NCI-H345 treated with DMSO at 0.1 percent for 48 hours (cell line): ENCODE results near the gene EPS15.

Experiments used
- DNase-seq: peaks from one replicate; lab custom pipeline; 2025; ENCODE audit not compliant: unreplicated experiment; lab: John Stamatoyannopoulos, UW

EPS15 gene

DNA sequence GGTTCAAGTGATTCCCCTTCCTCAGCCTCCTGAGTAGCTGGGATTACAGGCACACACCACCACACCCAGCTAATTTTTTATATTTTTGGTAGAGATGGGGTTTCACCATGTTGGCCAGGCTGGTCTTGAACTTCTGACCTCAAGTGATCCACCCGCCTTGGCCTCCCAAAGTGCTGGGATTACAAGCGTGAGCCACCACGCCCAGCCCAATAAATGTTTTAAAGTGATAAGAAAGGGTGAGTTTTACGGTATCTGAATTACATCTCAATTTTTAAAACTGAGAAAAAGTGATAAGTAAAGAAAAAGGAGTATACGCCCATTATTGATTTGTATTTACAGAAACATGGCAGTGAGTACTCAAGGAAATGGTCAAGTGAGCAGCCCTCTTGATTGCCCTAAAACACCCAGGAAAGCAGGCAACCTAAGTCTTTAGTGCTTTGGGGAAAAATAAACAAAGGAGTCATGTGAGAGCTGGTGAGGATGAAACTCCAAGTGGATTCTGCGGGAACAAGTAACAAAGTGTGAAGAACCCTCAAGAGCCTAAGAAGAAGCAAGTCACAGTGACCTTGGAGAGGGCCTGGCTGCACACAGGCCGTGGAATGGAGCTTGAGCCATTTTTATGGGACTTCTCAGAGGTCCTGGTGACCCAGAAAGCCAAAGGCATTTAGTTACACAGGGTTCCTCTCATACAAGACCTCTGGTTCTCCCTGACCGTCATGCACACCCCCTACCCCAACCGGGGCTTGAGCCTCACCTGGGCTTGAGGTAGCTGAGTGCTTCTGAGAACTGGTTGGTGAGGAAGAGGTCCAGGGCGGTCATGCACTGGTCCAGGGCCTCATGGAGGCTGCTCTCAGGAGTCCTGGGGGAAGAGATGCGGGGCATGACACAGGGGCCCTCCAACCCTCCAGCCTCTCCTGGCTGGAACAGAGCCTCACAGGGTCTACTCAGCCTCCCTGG lies 197.8 kb downstream of the EPS15 start:
- no peak for DNase-seq

DNA sequence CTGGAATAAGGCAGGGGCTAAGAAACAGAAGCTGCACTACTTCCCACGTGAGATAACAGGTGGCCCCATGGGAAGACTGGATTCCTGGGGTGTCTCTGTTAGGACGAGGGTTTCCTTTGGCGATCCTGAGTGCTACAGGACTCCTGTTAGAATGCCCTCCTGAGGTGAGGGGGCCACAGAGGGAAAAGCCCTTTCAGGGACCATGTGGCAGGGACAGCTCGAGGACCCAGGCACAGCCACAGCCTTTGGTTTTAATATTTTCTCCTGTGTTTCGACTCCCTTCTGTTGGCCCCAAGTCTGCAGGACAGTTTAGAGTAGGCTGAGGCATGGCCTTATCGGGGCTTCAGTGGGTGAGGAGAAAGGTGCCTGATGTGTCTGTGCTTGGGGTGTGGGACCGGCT lies 201.3 kb downstream of the EPS15 start:
- no peak for DNase-seq

GRCh38 chr1:51316846-51317120 lies 202.3 kb downstream of the EPS15 start:
- DNase-seq = no peak

GRCh38 chr1:51316113-51316845 lies 202.8 kb downstream of the EPS15 start:
- no peak for DNase-seq

GRCh38 chr1:51314974-51315373 lies 204.1 kb downstream of the EPS15 start:
- DNase-seq = no peak

- DNase-seq = no peak
These were observed 204.9 kb downstream of the EPS15 start for GRCh38 chr1:51313961-51314777.

DNA sequence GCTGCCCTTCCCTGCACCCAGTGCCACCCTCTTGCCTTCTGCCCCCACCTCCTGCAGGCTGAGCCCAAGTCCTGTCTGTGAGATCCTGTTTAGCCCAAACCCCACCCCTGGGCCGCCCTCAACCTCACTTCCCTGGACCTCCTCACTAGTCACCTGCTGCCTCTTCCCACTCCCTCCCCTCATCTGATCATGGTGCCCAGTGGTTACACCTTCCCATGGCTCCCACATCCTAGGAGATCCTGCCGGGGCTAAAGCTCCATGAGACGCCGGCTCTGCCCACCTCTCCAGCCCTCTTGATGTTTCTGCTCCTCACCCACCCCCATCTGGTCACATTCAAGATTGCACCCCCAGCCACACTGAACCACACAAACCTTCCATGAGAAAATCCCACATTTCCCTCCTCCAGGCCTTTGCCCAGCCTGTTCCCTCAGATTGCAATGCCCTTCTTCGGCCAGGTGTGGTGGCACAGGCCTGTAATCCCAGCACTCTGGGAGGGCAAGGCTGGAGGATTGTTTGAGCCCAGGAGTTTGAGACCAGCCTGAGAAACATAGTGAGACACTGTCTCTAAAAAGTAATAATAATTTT lies 205.7 kb downstream of the EPS15 start:
- DNase-seq = no peak

DNA sequence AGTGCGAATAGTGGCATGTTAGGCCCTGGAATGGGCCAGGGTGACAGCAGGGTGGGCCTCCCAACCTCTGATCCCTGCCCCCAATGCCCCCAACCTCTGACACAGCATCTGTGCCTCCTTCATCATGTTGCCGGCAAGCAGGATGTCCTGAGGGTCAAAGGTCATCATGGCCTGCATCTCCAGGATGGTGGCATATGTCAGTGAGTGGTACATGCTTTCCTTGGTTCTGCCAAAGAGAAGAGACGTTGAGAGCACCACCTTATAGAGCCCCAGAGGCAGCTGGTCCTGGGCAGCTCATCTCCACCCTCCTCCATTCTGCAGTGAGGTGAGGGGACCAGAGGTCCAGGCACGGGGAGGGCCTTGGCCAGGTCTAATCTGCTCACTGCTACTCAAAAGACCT lies 206.3 kb downstream of the EPS15 start:
- DNase-seq = no peak

DNA sequence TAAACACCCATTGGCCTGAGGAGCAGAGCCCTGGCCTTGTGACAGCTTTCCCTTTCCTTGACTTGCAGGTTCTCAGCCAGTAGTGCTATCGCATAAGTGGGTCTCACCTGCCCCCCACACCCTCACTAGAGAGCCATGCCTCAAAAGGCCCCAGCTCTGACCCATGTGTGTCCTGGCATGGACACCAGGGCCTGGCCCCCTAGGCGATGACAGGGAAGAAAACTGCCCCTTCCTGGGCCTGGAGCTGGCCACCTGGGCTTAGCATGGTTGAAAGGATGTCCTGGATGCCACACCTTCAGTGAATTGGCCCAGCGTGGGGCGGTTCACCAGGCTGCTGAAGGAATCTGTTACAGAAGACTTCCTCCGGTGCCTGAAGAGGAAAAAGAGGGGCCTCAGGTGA lies 207.2 kb downstream of the EPS15 start:
- no peak for DNase-seq

- no peak for DNase-seq
These were observed 208.0 kb downstream of the EPS15 start for GRCh38 chr1:51310871-51311613.

GRCh38 chr1:51309291-51309690 lies 209.8 kb downstream of the EPS15 start:
- DNase-seq = no peak

DNA sequence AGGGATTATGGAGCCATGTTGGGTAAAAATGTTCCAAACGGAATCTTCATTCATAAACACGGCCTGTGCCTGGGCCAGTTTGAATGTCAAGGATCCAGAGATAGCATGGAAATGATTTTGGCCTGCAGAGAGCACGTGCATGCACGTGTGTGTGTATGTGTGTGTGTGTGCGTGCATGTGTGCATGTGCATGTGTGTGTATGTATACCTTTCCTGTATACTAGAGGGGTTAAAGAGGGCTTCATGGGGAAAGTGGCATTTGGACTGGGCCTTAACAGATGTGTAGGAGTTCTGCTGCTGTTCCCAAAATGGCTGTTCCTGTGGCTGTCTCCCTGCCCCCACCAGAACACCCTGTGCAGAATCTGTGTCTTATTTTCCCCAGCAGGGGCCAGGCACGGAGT lies 210.4 kb downstream of the EPS15 start:
- no peak for DNase-seq

DNA sequence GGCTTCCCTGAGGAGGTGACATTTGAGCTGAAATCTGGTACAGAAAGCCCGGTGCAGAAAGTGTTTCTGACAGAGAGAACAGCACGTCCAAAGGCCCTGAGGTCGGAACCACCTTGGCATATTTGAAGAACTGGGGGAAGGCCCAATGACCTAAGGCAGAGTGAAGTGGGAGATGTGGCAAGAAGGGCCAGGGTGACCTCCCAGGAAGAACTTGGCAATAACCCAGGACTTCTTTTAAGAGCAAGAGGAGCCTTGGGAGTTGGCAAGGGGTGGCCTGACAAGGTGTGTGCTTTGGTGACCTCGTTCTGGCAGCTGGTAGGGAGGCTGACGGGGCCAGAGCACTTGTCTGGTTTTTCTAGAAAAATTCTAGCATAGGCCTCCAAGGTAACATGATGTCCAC lies 212.1 kb downstream of the EPS15 start:
- no peak for DNase-seq

GRCh38 chr1:51305371-51305823 lies 213.7 kb downstream of the EPS15 start:
- no peak for DNase-seq

DNA sequence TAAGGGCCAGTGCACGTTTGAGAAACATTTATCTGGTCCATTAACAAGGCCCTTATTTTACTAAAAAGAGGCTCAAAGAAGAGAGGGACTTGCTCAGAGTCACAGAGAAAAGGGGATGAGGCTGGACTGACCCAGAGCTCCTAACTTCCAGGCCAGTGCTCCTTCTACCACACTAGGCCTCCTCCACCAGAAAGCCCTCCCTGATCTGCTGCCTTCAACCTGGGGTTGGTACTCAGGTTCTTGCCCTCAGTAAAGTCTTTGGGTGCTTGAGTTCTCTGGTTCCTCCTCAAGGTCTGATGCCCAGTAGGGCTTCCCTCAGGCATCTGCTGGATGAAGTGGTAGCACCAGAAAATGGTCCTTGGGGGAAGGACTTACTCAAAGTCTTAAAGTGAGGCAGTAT lies 214.7 kb downstream of the EPS15 start:
- DNase-seq = no peak
